NT2/D1 (cell line): ENCODE measurements around the gene SATB2.

Source experiments
- SUZ12 ChIP-seq: IDR thresholded peaks from 2 replicates; pipeline ENCODE4 v1.6.1; 2011; ENCODE audit not compliant: insufficient read length, insufficient read depth; ENCODE audit errors: extremely low read depth
- YY1 ChIP-seq: IDR thresholded peaks from 2 replicates; pipeline ENCODE4 v1.6.1; 2011; ENCODE audit not compliant: insufficient read length, insufficient read depth
- ZNF274 ChIP-seq: IDR thresholded peaks from 2 replicates; pipeline ENCODE4 v1.6.1; 2011; ENCODE audit warnings: mild to moderate bottlenecking, low read depth, low read length

- TF ChIP-seq YY1 (no peak), ZNF274 (no peak), SUZ12 (no peak)
Observed at GRCh38 chr2:199303728-199304177, 154.0 kb downstream of the SATB2 start.
